CD4-positive, alpha-beta T cell treated with Interleukin-2 at 100 ng/mL for 4 hours (primary cell): ENCODE results near the gene APOO.
"Not testable (repeated sequence)": the region's sequence is repeated elsewhere in the genome, so short reads cannot be mapped to it uniquely, and the experiment has no call there.

ENCODE experiments used
- DNase-seq: peaks from one replicate; pipeline ENCODE4 v3.0.0-alpha.2; 2020; ENCODE audit warnings: low spot score

Gene APOO

DNA sequence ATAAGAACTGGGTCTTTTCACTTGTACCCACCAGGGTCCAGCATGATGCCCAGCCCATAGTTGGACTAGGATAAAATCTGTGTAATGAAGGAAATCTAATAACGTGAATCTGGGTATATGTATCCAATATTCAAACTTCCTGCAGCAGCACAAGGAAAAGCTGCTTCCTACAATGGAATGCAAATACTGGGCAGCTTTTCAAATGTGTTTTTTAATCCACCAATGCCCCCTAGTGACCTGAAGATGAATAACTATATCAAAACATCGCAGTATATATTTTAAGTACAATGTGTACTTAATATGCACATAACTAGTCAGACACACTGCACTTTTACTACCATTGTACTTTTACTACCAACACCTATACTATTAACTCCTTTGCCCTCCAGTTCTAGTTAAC lies 5.3 kb downstream of the APOO start:
- peak; percentile 51 for DNase-seq

- DNase-seq, result peak; percentile 47
These were observed 5.9 kb downstream of the APOO start for GRCh38 chrX:23901805-23902204.

GRCh38 chrX:23901060-23901459 lies 6.7 kb downstream of the APOO start:
- no peak for DNase-seq

GRCh38 chrX:23900220-23900797 lies 7.4 kb downstream of the APOO start:
- DNase-seq, result no peak

DNA sequence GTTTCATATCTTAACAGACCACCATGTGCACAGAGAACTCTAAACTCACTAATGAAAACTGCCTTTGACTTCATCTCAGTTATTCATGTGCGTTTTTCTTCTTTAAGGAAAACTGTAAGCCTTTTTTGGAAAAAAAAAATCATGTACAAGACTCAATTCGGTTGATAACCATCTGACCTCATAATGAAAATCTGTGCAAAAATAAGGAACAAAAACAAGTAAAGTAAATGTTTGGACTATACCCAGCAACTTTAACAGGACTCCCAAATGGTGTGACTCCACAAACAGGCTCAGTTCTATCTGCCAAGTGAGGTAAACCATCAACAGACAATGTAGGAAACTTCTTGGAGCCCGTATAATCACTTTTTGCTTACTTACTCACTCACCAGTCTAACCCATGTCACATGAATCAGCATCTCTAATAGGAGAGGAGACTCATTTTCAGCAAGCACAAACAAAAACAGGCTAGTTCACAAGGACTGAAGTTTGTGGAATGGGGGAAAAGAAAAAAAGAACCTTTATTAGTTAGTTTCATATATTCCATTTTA lies 9.3 kb downstream of the APOO start:
- DNase-seq, result no peak

- DNase-seq, result no peak
These were observed 10.8 kb downstream of the APOO start for GRCh38 chrX:23896981-23897380.

GRCh38 chrX:23896539-23896938 lies 11.2 kb downstream of the APOO start:
- not testable (repeated sequence) for DNase-seq

DNA sequence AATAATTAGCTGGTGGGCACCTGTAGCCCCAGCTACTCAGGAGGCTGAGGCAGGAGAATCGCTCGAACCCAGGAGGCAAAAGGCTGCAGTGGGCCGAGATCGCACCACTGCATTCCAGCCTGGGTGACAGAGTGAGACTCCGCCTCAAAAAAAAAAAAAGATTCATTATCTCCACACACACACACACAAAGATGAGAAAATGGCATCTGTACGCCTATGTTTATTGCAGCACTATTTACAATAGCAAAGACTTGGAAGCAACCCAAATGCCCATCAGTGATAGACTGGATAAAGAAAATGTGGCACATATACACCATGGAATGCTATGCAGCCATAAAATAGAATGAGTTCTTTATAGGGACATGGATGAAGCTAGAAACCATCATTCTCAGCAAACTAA lies 12.7 kb downstream of the APOO start:
- DNase-seq, result not testable (repeated sequence)

- no peak for DNase-seq
These were observed 16.8 kb downstream of the APOO start for GRCh38 chrX:23890933-23891332.

DNA sequence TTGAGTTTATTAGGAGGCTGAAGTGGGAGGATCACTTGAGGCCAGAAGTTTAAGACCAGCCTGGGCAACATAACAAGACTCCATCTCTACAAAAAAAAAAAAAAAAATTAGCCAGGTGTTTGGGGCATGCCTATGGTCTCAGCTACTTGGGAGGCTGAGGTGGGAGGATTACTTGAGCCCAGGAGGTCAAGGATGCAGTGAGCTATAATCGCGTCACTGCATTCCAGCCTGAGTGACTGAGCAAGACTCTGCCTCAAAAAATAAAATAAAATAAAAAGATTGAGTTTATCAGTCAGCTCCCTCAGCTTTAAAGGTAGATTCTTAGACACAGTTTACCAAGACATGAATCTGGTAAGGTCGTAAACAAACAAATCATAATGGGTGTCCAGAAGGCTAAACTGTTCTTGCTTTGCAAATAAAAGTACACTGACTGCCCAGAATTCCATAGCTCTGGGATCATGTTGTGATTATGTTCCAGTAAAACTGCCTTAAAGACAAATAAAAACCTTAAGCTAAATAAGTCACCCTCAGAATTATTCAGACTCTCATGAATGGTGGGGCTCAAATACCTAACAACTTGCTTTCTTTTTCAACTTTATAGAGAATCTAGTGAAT lies 18.7 kb downstream of the APOO start:
- no peak for DNase-seq

DNA sequence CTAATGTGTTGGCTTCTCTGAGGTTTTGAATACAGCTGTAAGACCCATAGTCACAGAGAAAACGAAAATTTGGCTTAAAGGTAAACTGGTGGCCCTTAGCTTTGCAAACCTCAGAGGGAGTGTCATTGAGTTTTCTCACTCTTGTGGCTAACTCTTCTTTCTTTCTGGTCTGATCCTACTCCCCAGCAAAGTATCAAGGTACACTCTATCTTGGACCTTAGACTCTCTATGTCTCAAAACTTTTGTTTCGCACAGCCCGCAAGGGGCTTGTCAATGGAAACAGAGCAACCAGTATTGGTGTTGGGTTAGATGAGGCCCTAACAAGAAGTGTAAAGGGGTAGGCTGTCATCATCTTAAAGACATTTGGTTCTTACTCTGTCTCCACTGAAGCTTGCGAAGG lies 19.8 kb downstream of the APOO start:
- no peak for DNase-seq

DNA sequence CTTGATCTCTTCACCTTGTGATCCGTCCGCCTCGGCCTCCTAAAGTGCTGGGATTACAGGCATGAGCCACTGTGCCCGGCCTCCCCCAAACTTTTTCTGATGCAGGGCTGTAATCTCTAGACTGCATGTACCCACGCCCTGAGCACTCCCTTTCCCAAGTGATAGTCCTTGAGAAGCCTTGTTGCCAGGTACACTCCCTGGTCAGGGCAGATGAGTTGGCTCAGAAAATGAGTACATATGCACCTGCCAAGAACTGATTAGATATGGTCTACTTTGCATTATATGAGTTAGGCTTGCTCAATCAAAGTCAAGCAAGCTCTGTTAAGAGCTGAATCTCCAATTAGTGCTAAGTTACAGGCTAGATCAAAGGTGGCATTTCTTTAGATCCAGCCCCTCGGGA lies 20.3 kb downstream of the APOO start:
- DNase-seq, result no peak

GRCh38 chrX:23885803-23886202 lies 21.9 kb downstream of the APOO start:
- no peak for DNase-seq

GRCh38 chrX:23884427-23885024 lies 23.2 kb downstream of the APOO start:
- DNase-seq, result no peak

DNA sequence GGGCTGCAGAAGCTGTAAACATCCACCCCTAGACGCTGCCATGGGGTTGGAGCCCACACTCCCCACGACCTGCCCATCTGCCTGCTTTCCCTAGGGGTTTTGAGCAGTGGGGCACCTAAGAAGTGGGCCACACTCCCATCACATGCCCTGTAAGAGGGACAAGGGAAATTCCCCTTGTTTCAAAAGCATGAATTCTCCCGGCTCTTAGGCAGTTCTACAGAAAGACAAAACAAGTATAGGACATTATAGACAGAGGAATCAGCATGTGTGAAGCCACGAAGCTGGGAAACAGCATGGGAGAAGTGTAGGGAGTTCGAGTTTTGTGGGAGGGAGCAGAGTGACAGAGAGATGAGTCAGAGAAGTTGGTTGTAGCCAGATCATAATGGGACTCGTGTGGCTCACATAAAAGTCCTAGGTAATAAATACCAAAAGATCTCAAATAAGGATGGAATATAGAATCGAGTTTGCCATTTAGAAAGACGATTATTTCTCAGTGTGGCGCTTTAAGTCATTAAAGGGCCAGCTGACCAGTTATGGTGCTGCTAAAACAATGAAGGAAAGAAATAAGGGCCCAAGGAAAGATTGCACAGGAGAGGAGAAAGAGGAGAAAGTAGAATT lies 23.9 kb downstream of the APOO start:
- no peak for DNase-seq

- no peak for DNase-seq
These were observed 28.2 kb downstream of the APOO start for GRCh38 chrX:23879380-23880090.

DNA sequence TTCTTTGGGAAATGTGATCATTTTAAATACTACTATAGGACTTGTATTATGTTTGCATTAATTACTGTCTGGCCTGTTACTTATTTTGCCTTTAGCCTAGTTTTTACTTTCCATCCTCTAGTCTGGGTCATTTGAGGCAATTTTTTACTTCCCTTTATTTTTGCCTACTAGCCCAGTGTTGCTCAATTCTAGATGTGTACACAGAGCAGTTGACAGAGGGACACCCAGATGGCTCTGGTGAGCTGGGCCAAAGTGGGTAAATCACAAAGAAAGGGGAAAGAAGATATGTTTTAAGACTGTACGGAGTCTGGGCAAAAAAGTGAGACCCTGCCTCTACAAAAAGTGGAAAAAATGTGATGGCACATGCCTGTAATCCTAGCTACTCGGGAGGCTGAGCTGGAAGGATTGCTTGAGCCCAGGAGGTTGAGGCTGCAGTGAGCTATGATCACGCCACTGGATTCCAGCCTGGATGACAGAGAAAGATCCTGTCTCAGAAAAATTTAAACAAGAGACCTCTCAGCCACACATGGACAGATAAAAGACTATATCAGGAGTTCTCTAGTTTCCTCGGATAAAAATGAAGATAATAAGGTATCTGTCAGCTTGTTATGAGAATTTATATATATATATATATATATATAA lies 35.7 kb downstream of the APOO start:
- no peak for DNase-seq

DNA sequence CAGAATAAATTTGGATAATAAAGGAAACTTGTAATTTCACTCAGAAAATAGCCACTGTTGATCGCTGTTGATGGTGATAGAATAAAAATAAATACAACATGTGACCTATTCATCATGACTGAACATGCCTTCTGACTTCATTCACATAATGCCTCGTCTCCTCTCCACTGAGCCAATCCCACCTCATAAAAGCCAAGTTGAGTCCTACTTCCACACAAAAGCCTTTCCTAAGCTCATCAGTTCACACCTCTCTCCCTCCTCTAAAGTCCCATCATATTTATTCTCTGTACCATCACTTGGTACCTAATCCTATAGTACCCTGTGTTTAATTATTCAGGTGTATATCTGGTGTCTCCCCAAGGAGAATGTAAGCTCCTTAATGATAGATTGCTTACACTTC lies 37.7 kb downstream of the APOO start:
- DNase-seq, result no peak

- DNase-seq, result no peak
These were observed 42.9 kb downstream of the APOO start for GRCh38 chrX:23864742-23865326.

- not testable (repeated sequence) for DNase-seq
These were observed 45.8 kb downstream of the APOO start for GRCh38 chrX:23861952-23862351.

GRCh38 chrX:23861215-23861896 lies 46.4 kb downstream of the APOO start:
- no peak for DNase-seq
